ENCODE measurements around the gene GTF3C2. TPM values are rescaled to one million over a fixed set of nuclear protein-coding genes. Genes with fewer than 3 reads are reported as not detected.

Gene GTF3C2
- total and polyA plus RNA-seq, 2 of the 13 experiments (the other 11 are each of a cell fraction or from before 2014, with no cell fraction given), result 77.5 to 130 TPM

DNA sequence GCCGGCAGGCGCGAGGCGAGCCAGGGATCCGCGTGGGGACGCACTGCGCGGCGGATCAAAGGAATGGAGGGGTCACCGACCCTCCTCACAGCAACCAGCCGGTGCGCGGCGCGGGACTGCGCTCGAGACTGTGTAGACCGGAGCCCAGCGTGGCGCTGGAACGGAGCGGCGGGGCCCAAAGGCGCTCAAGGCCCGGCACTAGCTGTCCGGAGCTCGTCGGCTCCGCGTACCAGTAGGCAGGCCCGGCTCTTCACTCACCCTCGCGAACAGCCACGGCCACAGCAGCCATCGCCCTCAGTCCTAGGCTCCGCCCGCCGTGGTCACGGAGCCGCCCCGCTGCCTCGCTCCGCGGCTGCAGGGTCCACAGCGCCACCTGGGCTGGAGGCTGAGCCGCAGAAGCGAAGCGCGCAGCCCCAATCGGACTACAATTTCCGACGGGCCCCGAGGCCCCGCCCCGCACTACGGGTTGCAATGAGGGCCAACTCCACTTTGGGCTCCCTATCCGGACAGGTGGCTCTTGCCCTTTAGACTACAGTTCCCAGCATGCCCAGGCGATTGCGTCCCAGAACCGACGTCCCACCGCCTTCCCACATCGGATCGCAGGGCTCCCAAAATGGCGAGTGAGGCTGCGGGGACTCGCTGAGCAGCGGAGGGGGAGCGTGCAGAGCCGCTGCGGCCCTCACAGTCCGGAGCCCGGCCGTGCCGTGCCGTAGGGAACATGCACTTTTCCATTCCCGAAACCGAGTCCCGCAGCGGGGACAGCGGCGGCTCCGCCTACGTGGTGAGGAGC lies 13.7 kb upstream of the GTF3C2 start, which contains the start of the genes EIF2B4 and SNX17 (continued):
- TF ChIP-seq, protein P1, sequence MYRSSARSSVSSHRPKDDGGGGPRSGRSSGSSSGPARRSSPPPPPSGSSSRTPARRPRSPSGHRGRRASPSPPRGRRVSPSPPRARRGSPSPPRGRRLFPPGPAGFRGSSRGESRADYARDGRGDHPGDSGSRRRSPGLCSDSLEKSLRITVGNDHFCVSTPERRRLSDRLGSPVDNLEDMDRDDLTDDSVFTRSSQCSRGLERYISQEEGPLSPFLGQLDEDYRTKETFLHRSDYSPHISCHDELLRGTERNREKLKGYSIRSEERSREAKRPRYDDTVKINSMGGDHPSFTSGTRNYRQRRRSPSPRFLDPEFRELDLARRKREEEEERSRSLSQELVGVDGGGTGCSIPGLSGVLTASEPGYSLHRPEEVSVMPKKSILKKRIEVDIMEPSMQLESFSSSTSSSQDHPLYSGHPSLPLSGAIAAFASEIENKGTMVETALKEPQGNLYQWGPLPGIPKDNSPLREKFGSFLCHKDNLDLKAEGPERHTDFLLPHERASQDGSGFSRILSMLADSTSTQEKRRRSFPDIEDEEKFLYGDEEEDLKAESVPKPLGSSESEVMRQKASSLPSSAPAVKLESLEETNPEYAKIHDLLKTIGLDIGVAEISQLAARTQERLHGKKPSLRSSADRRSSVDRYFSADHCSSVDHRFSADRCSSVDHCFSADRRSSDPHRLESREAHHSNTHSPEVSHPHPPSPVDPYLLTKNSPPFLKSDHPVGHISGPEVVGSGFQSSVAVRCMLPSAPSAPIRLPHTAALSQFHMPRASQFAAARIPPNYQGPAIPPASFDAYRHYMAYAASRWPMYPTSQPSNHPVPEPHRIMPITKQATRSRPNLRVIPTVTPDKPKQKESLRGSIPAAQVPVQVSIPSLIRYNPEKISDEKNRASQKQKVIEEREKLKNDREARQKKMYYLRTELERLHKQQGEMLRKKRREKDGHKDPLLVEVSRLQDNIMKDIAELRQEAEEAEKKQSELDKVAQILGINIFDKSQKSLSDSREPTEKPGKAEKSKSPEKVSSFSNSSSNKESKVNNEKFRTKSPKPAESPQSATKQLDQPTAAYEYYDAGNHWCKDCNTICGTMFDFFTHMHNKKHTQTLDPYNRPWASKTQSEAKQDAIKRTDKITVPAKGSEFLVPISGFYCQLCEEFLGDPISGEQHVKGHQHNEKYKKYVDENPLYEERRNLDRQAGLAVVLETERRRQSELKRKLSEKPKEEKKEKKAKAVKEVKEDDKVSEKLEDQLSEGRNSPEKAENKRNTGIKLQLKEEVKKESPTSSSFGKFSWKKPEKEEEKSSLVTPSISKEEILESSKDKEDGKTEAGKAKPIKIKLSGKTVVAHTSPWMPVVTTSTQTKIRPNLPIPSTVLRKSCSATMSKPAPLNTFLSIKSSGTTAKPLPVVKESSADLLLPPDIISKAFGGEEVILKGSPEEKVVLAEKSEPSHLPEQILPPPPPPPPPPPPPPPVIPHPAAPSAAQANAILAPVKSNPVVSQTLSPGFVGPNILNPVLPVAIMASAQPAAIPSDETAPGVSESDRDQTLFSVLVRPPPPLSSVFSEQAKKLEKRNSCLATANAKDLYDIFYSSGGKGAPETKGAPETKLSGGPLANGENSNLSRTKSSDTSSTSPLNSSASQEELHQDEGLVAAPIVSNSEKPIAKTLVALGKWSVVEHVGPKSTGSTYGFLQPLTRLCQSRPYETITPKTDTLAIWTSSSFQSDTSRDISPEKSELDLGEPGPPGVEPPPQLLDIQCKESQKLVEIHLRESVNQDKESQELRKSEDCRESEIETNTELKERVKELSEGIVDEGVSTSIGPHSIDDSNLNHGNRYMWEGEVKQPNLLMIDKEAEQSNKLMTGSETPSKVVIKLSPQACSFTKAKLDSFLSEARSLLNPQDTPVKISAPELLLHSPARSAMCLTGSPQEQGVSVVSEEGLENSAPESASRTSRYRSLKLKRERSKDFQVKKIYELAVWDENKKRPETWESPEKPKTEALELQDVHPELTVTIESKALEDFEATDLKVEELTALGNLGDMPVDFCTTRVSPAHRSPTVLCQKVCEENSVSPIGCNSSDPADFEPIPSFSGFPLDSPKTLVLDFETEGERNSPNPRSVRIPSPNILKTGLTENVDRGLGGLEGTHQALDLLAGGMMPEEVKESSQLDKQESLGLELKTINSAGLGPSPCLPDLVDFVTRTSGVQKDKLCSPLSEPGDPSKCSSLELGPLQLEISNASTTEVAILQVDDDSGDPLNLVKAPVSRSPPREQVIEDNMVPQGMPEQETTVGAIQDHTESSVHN (CRISPR knock-in tag; IDR thresholded peaks at IDR 0.05), result no peak; the same call in 1 of the 2 replicates
- TF ChIP-seq ISX (CRISPR knock-in tag; conservative IDR thresholded peaks at IDR 0.05), result peak; percentile 94; the same call in 1 of the 2 replicates
- peak; percentile 50 for TF ChIP-seq HOXA9 (CRISPR knock-in tag; IDR thresholded peaks at IDR 0.05; ENCODE audit: borderline replicate concordance)
- TF ChIP-seq KMT2B (CRISPR knock-in tag; IDR thresholded peaks at IDR 0.05), result peak; percentile 92
- TF ChIP-seq ZNF577 (CRISPR knock-in tag; IDR thresholded peaks at IDR 0.05; ENCODE audit: borderline replicate concordance, low read depth), result peak; percentile 72; the same call in 1 of the 2 replicates
- no peak for TF ChIP-seq ATRX (CRISPR knock-in tag; IDR thresholded peaks at IDR 0.05; ENCODE audit: borderline replicate concordance)
- peak; percentile 61 for TF ChIP-seq NFRKB (IDR thresholded peaks at IDR 0.05)
- TF ChIP-seq ELF1 (CRISPR knock-in tag; IDR thresholded peaks at IDR 0.05), result peak; percentile 96
- TF ChIP-seq ZBTB20 (CRISPR knock-in tag; IDR thresholded peaks at IDR 0.05; ENCODE audit: borderline replicate concordance, low read depth), result peak; percentile 82; the same call in 1 of the 2 replicates
- TF ChIP-seq CHD4 (IDR thresholded peaks at IDR 0.05; ENCODE audit: borderline replicate concordance, low read length), result no peak
- TF ChIP-seq, protein P2, sequence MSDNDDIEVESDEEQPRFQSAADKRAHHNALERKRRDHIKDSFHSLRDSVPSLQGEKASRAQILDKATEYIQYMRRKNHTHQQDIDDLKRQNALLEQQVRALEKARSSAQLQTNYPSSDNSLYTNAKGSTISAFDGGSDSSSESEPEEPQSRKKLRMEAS (IDR thresholded peaks at IDR 0.05), result peak; percentile 90
- TF ChIP-seq ZNF557 (CRISPR knock-in tag; IDR thresholded peaks at IDR 0.05), result peak; percentile 81
- peak; percentile 68 for TF ChIP-seq SP5 (CRISPR knock-in tag; IDR thresholded peaks at IDR 0.05; ENCODE audit: borderline replicate concordance, low read depth)
- TF ChIP-seq PITX1 (CRISPR knock-in tag; IDR thresholded peaks at IDR 0.05), result peak; percentile 91; the same call in 1 of the 2 replicates
- peak; percentile 92 for TF ChIP-seq ZNF614 (CRISPR knock-in tag; IDR thresholded peaks at IDR 0.05; ENCODE audit: borderline replicate concordance)
- peak; percentile 100 for TF ChIP-seq REPIN1 (CRISPR knock-in tag; IDR thresholded peaks at IDR 0.05; ENCODE audit: borderline replicate concordance, low read depth)
- TF ChIP-seq CENPX (CRISPR knock-in tag; IDR thresholded peaks at IDR 0.05), result no peak
- peak; percentile 82 for TF ChIP-seq SNAPC2 (CRISPR knock-in tag; IDR thresholded peaks at IDR 0.05)
- TF ChIP-seq, protein P3, sequence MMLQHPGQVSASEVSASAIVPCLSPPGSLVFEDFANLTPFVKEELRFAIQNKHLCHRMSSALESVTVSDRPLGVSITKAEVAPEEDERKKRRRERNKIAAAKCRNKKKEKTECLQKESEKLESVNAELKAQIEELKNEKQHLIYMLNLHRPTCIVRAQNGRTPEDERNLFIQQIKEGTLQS (CRISPR knock-in tag; IDR thresholded peaks at IDR 0.05), result 0 out of 2 replicates have a peak, but pooled peaks have one; percentile 6
- TF ChIP-seq ZFP36 (IDR thresholded peaks at IDR 0.05; ENCODE audit: borderline replicate concordance, low read depth, low read length, partially characterized antibody), result no peak
- peak; percentile 90 for TF ChIP-seq MEF2D (CRISPR knock-in tag; IDR thresholded peaks at IDR 0.05)
- TF ChIP-seq HOXA3 (CRISPR knock-in tag; IDR thresholded peaks at IDR 0.05), result peak; percentile 96; the same call in 1 of the 2 replicates
